Hematopoietic multipotent progenitor cell treated with erythropoietin and hydrocortisone succinate and interleukin-3 and kit ligand, for 17 days (in vitro differentiated cells): ENCODE results near the gene KRT33B.
"Not testable (repeated sequence)": the region's sequence is repeated elsewhere in the genome, so short reads cannot be mapped to it uniquely, and the experiment has no call there.

Experiments used
- DNase-seq: peaks from one replicate; pipeline ENCODE4 v3.0.0-alpha.2; 2015; ENCODE audit warnings: low spot score

Gene KRT33B

DNA sequence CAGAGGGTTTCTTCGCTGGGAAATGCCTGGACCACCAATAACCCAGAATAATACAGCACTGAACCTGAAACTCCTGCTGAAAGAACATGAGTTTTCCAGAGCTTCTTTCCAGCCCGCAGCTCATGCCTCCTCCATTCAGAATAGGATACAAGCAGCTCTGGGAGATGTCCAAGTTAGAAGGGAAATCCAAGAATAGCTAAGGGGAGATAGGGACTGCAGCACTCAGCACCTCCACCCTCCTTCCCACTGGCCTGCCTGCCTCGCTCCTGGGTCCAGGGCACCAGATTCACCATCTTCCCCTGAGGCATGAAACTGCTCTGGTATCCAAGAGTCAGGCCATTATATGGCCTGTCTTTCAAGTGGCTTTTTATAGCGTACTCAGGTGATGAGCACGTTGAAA, 23.7 kb upstream of the KRT33B start:
- no peak for DNase-seq

DNA sequence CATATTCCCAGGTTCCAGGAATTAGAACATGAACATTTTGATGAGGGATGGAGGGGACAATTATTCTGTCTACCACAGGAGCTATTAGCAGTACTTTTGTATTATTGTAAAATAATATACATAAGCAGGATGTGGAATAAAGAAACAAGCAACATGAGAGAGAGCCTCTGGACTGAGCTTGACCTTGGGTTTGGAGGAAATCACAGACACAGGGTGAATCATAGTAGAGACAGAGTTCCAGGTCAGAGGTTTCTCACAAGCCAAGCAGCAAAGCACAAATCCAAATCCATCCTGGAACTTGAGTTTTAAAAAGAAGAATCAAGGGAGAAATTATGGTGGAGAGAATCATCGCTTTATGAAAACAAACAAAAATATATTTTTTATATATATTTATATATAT, 22.7 kb upstream of the KRT33B start:
- DNase-seq = no peak

DNA sequence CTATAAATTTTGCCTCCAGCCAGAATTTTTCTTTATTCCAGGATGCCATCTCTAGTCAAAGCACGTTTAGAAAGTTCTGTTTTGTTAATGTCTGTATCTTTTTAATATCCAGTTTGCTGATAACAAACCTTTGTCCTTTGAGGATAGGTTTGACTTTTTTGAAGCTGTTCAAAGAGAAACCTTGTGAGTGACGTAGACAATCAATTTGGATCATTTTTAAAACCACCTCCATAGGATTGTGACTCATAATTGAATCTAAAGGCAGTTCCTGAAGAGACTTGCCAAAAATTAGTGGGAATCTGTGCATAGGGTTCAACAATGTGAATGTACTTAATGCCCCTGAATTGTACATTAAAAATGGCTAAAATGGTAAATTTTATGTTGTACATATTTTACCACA, 21.9 kb upstream of the KRT33B start:
- no peak for DNase-seq

DNA sequence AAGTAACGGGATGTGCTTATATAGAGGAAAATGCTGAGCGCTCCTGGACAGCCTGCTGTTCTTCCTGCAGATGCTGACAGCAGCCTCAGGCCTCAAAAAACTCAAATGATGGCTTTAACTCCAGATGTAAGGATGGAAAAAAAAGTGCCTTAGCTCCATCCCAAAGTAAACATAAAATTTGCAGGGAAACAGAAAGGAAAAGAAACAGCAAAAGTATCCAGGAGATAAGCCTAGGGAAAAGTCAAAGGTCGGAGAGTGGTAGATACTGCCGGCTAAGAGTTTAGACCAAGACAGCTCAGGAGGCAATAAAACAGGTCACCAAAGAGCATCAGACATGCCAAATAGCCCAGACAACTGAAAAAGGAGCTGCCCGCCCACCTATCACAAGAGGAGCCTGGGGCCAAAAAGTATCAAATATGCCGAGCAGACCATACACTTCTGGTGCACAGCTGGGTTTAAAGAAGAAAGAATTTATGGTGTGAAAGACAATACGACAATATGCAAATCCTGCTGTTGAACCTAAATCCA, 20.9 kb upstream of the KRT33B start:
- no peak for DNase-seq

DNA sequence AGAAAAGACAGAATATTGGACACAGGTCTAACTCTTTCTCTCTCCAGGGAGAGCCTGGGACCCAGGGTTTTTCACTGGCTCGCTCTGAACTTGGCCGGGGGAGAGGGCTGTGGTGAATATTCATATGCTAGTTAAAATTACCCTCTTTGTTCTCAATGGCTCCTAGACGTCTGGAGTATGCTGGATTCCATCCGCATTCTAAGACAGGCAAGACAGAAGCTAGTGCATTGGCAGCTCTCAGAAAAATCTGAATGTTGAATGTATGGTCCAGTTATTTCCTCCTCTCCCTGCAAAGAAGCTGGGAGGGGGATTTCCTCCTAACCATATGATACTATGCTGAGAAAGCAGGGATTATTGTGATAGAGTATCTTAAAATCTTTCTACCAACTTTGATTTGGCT, 18.1 kb upstream of the KRT33B start:
- no peak for DNase-seq

DNA sequence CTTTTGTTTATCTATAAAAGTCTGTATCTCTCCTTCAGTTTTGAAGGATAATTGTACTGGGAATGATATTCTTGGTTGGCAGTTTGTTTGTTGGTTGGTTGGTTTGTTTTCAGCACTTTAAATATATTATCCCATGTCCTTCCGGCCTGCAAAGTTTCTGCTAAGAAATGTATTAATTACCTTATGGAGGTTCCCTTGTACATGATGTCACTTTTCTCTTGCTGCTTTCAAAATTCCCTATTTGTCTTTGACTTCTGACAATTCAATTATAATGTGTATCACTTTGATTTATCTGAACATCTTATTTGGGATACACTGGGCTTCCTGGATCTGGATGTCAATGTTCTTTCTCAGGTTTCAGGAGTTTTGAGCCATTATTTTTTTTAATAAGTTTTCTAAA, 16.6 kb upstream of the KRT33B start:
- DNase-seq = no peak

DNA sequence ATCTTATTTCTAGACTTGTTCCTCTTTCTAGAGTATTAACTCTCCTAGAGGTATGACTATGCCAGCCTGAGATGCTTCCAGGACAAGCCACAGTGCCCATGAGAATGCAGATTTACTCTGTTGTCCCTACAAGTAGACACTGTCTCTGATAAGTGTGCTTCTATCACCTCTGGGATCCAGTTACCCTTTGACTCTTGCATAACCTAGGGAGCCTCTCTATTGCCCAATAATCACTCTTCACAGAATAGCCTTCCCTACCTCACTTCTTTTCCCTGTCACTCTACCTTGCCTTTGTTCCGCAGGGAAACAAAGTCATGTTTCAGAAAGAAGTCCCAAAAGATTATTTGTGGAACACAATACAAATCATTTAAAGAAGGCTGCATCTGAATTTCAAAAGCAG, 14.1 kb upstream of the KRT33B start:
- no peak for DNase-seq

DNA sequence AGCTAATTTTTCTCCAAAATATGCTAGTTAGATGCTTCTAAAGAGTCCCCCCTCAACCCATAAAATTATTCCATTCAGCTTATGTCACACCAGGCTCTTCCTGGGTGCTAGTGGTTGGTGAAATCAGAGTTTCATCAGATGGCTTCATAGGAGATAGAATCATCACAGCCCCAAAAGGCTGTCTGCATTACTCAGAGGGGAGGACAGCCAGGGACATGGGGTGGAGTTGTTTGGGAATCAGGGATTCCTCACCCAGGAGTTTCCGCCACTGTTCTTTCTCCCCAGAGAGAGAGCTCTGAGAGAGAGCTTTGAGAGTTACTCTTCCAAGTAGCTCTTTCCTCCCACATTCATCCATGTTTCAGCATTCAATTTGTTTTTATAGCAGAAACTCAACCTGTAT, 12.8 kb upstream of the KRT33B start:
- no peak for DNase-seq

DNA sequence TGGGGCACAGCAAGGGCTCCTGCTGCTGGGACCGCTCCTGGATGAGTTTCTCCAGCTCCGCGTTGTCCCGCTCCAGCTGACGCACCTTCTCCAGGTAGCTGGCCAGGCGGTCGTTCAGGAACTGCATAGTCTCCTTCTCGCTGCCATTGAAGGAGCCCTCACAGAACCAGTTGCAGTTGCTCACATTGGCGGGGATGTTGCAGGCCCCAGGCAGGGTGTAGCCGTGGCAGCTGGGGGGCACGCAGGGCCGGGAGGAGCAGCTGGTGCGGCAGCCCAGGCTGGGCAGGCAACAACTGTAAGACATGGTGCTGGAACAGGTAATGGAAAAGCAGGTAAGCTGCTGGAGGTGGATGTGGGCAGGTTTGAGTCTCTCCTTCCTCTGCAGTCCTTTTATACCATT, 12.3 kb upstream of the KRT33B start, which contains the start of gene KRT34:
TSS of gene KRT34 (minus strand) at position 364 of the 400 bp plus-strand sequence. CDS start at position 304, 60 bp downstream.
- DNase-seq = not testable (repeated sequence)

DNA sequence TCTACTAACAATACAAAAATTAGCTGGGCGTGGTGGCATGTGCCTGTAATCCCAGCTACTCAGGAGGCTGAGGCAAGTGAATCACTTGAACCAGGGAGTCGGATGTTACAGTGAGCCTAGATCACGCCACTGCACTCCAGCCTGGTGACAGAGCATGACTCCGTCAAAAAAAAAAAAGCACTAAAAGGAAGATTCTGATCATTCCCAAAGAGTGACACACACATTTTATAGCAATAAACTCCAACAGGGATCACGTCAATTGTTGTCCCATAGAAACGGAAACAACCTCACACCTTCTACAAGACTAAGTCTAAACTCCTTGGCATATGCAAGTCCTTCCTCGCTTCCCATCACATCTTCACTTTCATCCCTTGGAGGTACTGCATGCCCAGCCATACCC, 10.5 kb upstream of the KRT33B start:
- DNase-seq = not testable (repeated sequence)

DNA sequence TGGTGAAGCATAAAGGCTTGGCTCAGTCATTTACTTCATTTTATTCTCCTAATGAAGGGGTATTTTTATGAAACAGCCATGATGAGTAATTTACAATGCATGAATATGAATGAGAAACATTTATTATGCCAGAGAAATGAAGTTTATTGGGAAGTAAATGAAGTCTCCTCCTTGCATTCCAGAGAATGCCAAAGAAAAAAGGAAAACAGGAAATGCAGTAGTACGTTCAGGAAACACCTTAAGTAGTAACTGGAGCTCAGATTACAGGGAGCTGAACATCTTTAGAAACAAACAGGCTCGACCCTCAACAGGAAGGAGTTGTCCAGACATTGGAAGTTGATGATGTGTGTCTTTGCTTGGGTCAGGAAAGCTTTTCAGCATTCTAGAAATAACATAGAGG, 7.9 kb upstream of the KRT33B start:
- DNase-seq = no peak

DNA sequence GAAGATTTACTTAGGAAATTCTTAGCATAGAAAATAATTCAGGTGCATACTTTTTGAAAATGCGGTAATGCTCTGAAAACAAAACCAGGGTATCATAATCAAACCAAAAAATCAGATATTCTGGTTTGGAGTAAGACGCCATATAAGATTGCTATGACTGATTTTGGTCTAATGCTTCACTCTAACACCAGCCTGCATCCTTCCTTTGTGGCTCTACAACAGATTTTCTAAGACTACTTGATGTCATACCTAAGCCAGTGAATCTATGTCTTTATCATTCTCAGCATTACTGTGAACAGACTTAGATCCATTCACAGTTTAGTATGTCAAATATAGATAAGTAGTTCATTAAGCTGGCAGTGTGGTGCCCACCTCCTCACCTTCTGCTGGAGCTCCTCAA, 590 bp downstream of the KRT33B start:
- DNase-seq = no peak

DNA sequence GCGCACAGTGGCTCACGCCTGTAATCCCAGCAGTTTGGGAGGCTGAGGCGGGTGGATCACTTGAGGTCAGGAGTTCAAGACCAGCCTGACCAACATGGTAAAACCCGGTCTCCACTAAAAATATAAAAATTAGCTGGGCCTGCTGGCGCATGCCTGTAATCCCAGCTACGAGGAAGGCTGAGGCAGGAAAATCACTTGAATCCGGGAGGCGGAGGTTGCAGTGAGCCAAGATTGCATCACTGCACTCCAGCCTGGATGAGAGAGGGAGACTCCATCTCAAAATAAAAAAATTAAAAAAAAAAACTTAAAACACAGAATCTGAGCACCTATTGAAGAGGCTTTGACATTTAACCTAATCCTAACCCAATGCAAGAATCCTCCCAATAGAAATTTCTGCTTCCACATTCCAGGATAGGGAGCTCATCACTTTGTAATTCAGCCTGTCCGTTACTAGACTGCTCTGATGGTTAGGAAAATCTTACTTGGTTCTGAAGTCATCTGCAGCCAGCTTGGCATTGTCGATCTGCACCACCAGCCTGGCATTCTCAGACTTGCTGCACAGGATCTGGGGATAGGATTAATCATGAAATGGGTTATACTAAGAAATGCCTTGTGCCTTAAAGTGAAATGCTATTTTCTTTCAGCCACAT, 2.1 kb downstream of the KRT33B start:
- no peak for DNase-seq

DNA sequence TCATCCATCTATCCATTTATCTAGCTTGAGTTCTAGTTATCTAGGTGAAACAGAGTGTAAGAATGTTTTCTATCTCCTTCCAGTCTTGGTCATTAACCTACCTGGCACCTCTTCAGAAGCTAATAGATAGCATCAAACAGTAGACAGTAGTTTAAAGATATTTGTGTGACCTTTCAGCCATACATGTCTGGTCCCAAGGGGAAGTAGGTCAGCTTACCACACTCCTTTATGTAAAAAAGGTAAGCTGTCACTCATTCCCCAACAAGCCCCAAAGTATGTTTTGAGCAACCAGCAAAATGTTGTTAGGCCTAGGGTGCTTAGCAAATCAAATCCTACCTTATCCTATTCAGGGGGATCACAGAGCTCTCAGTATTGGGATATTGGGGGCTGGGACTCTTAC, 3.5 kb downstream of the KRT33B start:
- no peak for DNase-seq

DNA sequence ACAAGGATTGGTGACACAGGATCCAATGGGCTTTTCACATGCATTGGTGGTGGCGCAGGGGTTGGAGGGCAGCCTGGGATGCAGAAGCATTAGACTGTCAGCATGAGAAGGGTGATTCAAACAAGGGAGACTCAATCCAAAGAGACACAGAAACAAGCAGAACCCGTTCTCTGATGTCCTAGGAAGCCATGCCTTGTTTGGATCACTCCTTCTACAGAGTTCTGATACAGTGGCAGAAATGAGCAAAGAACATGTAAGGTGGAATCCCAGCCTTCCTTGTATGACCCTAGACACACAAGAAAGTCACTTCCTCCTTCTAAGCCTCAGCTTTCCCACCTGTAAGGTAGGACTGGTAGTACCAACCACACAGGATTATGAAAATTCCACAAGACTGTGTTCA, 5.7 kb downstream of the KRT33B start:
- no peak for DNase-seq

DNA sequence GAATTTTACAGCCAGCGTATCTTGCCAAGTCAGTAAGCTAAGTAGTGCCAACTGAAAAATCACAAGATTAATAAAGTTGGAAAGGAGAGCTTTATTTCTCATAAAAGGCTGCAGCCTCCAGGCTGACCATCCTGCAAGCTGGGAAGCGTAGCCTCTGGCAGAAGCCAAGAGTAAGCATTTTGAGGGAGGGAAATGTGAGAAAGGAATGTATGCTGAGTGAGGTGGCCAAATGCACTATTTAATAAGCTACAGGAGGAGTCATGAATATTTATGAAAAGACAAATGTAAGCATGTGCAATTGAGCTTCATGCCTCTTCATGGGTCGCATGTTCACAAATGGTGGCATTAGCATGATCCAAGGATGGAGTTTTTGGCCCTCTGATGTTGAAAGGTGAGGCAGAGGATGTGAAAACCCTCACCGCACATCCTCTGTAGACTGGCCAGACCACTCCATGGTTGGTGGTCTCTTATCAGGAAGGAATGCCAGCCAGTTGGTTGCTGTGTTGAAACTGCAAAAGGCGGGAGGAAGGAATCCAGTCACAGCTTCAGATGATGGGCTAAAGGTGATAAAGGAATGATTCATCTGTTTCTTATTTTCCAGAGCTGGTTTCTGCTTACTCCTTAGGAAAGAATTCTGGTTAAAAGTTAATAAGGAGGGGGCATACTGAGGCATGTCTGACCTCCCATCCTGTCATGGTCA, 9.2 kb downstream of the KRT33B start:
- DNase-seq = no peak

DNA sequence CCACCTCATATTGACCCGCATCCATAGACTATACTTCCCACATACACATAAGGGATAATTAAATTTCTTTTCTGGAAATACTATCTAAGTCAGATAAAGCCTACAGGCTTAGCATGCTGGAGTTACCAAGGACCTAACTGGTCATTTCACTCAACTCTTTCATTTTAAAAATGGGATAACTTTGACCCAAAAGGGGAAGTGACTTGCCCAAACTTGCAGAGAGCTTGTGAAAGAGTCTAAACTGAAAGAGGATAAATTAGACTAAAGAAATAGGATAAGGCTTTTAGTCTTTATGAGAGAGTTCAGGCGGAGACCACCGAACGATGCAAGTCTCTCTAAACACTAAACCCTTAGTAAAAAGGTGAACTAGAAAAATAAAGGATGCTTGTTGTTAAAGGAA, 15.1 kb downstream of the KRT33B start:
- DNase-seq = no peak

DNA sequence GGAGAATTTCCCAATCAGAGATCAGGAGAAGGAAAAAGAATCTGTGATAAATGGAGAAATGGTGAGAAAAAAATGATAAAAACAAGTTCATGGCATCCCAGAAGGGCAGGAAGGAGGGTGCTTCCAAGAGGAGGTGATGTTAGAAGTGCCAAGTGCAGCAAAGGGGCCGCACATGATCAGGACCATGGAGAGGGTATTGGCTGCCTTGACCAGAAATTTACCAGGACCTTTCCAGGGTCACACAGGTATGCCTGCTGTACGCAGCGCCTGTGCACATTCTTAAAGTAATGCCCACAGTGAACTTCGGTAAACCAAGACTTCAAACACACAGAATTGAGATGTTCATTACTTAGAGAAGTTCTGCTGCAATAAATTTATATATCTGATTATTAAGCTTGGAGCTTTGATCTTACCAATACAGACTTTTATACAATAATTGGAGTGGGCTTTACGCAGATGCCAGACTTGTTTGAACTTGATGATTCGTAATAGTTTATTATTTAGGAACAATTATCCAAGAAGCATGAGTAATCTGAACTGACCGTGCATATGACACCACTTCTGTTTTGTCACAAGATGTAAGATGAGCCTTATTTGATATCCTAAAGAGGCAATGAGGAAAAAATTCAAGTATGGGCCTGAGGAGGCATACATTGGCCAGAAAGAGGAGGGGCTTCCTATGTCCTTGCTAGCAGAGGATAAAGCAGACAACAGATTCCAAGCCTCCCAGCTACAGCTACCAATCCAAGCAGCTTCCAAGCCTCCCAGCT, 16.8 kb downstream of the KRT33B start:
- DNase-seq = no peak

DNA sequence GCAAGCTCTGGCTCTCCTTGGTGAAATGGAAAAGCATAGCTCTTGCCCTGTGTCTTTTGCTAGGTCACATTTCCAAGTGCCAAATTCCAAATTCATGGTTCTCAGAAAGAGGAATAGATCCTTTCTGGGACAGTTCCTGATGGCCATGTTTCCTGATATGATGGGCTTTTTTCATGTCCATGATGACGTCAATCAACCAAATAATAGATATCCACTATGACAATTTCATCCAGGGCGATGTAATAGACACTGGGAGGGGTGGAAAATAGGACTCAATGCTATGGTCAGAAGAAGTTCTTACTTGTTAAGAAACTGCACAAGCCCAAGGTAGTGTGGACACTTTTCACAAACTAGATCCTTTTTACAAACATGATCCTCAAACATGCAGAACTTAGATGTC, 18.4 kb downstream of the KRT33B start:
- DNase-seq = no peak

DNA sequence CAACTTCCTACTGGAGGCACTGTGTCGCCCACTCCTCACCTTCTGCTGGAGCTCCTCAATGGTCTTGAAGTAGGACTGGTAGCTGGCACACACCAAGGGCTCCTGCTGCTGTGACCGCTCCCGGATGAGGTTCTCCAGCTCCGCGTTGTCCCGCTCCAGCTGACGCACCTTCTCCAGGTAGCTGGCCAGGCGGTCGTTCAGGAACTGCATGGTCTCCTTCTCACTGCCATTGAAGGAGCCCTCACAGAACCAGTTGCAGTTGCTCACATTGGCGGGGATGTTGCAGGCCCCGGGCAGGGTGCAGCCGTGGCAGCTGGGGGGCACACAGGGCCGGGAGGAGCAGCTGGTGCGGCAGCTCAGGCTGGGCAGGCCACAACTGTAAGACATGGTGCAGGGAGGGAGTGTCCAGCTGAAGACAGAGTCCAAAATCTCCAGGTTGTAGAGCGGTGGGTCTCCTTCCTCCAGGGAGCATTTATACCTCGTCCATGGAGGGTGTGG, 19.2 kb downstream of the KRT33B start, which contains the start of gene KRT33A:
TSS of gene KRT33A (minus strand) at position 448 of the 498 bp plus-strand sequence. CDS start at position 387, 61 bp downstream.
- not testable (repeated sequence) for DNase-seq

DNA sequence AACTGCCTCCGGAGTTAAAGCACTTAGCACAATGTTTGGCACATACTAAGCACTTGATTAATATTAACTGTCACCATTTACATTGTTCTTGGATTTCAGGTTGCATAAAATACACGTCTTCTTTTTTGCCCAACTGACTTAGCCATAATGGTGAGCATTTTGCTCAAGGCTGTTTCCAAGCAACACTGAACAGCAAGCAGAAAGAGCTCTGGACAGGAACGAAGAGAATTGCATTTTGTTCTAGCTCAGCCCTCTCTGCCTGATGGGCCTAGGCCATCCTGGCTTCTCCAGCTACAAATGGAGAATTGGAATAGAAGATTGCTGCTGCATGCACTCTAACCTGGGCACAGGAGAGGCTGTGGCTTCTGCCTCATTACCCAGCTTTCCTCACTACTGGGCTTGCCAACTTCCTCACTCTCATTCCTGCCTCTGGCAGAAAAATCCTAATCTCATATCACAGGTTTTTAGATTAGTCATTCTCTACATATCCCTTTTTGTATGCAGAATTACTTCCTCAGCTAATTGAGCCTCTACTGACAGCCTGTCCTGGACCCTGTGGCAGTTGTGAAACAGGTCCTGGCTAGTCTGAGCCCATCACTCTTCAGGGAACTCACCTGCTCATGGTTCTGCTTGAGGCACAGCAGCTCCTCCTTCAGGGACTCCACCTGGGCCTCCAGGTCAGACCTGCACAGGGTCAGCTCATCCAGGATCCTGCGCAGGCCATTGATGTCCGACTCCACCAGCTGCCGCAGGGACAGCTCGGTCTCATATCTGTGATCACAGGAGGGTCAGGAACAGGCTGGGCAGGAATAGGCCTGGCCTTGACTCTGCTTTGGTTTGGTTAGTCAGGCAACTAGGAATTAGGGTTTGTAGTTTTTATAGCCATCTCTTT, 21.5 kb downstream of the KRT33B start:
- DNase-seq = no peak

DNA sequence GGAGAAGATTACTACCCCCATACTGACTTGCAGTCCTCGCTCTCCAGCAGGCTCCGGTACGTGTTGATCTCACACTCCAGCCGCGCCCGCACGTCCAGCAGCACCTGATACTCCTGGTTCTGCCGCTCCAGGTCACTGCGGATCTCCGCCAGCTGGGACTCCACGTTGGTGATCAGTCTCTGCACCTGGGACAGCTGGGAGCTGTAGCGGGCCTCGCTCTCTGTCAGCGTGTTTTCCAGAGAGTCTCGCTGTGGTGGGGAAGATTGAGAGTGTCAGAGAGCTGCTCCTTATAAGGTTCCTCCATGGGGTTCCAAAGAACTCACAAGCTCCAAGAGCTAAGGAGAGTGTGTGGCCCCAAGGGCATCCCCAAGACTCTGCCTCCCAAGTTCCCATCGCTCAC, 23.2 kb downstream of the KRT33B start:
- DNase-seq = not testable (repeated sequence)
